ENCODE measurements around the gene CFAP73.

Gene CFAP73

DNA sequence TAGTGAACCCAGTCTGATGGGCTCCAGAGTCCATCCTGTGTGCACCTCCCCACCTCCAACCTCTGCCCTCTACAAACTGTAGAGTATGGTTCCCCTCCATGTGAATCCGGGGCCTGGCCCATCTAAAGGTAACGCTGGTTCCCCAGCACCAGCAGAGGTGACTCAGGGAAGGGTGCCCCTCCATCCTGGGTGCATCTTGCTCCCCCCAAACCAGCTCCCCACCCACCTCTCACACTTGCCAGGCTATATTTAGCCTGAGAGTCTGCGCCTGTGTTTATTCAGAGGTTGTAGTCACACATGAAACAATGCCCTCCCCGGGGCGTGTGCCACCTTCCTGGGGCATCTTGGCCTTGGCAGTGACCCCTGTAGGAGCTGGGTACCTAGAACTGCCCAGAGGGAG is 40.2 kb upstream of the CFAP73 start:
- Histone ChIP-seq H3K79me2 (ENCODE audit: insufficient read depth, low read length) (peaks cover 4% of the 10 kb centered on the region; the same call in 1 of the 2 replicates), H3K4me2 (ENCODE audit: low read depth, low read length, poor library complexity, severe bottlenecking) (no peak overlapping the region), H3K9ac (ENCODE audit: low read length) (no peak overlapping the region), H3K4me3 (ENCODE audit: insufficient read depth, low read length, poor library complexity, severe bottlenecking) (no peak overlapping the region), H3K36me3 (ENCODE audit: low read length) (no peaks in the 10 kb centered on the region), H3K9me3 (ENCODE audit: insufficient read depth, low read length) (no peaks in the 10 kb centered on the region), H3K27me3 (ENCODE audit: low read length) (no peaks in the 10 kb centered on the region), H3K27ac (ENCODE audit: low read depth, low read length) (peak overlapping the region; percentile 24), H3F3A (ENCODE audit: insufficient read depth) (peaks cover 25% of the 10 kb centered on the region), H2AFZ (ENCODE audit: low read depth, low read length, severe bottlenecking) (no peak overlapping the region), H3K9me2 (replicated peaks; ENCODE audit: insufficient read depth, low read length) (no peaks in the 10 kb centered on the region), H4K20me1 (ENCODE audit: low read depth, low read length) (no peaks in the 10 kb centered on the region)
- TF ChIP-seq, protein P1, sequence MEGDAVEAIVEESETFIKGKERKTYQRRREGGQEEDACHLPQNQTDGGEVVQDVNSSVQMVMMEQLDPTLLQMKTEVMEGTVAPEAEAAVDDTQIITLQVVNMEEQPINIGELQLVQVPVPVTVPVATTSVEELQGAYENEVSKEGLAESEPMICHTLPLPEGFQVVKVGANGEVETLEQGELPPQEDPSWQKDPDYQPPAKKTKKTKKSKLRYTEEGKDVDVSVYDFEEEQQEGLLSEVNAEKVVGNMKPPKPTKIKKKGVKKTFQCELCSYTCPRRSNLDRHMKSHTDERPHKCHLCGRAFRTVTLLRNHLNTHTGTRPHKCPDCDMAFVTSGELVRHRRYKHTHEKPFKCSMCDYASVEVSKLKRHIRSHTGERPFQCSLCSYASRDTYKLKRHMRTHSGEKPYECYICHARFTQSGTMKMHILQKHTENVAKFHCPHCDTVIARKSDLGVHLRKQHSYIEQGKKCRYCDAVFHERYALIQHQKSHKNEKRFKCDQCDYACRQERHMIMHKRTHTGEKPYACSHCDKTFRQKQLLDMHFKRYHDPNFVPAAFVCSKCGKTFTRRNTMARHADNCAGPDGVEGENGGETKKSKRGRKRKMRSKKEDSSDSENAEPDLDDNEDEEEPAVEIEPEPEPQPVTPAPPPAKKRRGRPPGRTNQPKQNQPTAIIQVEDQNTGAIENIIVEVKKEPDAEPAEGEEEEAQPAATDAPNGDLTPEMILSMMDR (IDR thresholded peaks at IDR 0.05; ENCODE audit: insufficient read depth, low read length, poor library complexity, severe bottlenecking): no peak
- TF ChIP-seq EZH2phosphoT487 (conservative IDR thresholded peaks at IDR 0.05; ENCODE audit: low read length): no peak

- Histone ChIP-seq H4K20me1 (ENCODE audit: low read depth, low read length) (no peaks in the 10 kb centered on the region), H3K36me3 (ENCODE audit: low read length) (no peaks in the 10 kb centered on the region), H3K9ac (ENCODE audit: low read length) (no peak overlapping the region), H3K9me3 (ENCODE audit: insufficient read depth, low read length) (no peaks in the 10 kb centered on the region), H3K79me2 (ENCODE audit: insufficient read depth, low read length) (no peaks in the 10 kb centered on the region), H3K4me3 (ENCODE audit: insufficient read depth, low read length, poor library complexity, severe bottlenecking) (no peak overlapping the region), H3K27me3 (ENCODE audit: low read length) (no peaks in the 10 kb centered on the region), H3K4me2 (ENCODE audit: low read depth, low read length, poor library complexity, severe bottlenecking) (no peak overlapping the region), H3F3A (ENCODE audit: insufficient read depth) (peaks cover 25% of the 10 kb centered on the region), H2AFZ (ENCODE audit: low read depth, low read length, severe bottlenecking) (no peak overlapping the region), H3K9me2 (replicated peaks; ENCODE audit: insufficient read depth, low read length) (no peaks in the 10 kb centered on the region), H3K27ac (ENCODE audit: low read depth, low read length) (peak overlapping the region; percentile 24)
- TF ChIP-seq EZH2phosphoT487 (conservative IDR thresholded peaks at IDR 0.05; ENCODE audit: low read length): no peak
- TF ChIP-seq, protein P1 (IDR thresholded peaks at IDR 0.05; ENCODE audit: insufficient read depth, low read length, poor library complexity, severe bottlenecking): no peak
These were observed 39.5 kb upstream of the CFAP73 start for GRCh38 chr12:113109872-113110599.

DNA sequence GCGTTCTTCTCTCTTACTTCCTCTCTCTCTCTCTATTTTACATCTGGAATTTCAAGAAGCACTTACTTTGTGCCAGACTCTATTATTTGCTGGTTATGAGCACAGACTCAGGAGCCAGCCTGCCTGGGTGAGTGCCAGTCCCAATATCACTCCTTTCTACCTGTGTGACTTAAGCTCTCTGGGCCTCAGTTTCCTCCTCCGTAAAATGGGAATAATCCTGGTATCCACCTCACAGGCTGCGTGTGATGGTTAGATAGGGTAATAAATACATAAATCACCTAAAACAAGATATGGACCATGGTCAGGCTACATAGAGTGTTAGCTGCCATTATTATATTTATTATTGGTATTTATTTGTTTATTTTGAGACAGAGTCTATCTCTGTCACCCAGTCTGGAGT is 38.3 kb upstream of the CFAP73 start:
- no peak overlapping the region for H3K4me2 ChIP-seq (ENCODE audit: low read depth, low read length, poor library complexity, severe bottlenecking)
- no peaks in the 10 kb centered on the region for H3K27me3 ChIP-seq (ENCODE audit: low read length)
- no peaks in the 10 kb centered on the region for H3K36me3 ChIP-seq (ENCODE audit: low read length)
- peaks cover 14% of the 10 kb centered on the region for H3F3A ChIP-seq (ENCODE audit: insufficient read depth)
- H3K4me3 ChIP-seq (ENCODE audit: insufficient read depth, low read length, poor library complexity, severe bottlenecking): no peak overlapping the region
- H4K20me1 ChIP-seq (ENCODE audit: low read depth, low read length): no peaks in the 10 kb centered on the region
- H3K9me2 ChIP-seq (replicated peaks; ENCODE audit: insufficient read depth, low read length): no peaks in the 10 kb centered on the region
- H3K27ac ChIP-seq (ENCODE audit: low read depth, low read length): no peak overlapping the region
- H2AFZ ChIP-seq (ENCODE audit: low read depth, low read length, severe bottlenecking): no peak overlapping the region
- no peak overlapping the region for H3K9ac ChIP-seq (ENCODE audit: low read length)
- no peaks in the 10 kb centered on the region for H3K79me2 ChIP-seq (ENCODE audit: insufficient read depth, low read length)
- no peaks in the 10 kb centered on the region for H3K9me3 ChIP-seq (ENCODE audit: insufficient read depth, low read length)
- TF ChIP-seq, protein P1 (IDR thresholded peaks at IDR 0.05; ENCODE audit: insufficient read depth, low read length, poor library complexity, severe bottlenecking): no peak
- no peak for TF ChIP-seq EZH2phosphoT487 (conservative IDR thresholded peaks at IDR 0.05; ENCODE audit: low read length)

Data from SU-DHL-6 (cell line).